Measurements from ENCODE around the gene RNF180. TPM values are rescaled to one million over a fixed set of nuclear protein-coding genes. Genes with fewer than 3 reads are reported as not detected.

The RNF180 gene
- total and polyA plus RNA-seq, 4 donors = 1.4 to 24.4 (median 6.3) TPM

DNA sequence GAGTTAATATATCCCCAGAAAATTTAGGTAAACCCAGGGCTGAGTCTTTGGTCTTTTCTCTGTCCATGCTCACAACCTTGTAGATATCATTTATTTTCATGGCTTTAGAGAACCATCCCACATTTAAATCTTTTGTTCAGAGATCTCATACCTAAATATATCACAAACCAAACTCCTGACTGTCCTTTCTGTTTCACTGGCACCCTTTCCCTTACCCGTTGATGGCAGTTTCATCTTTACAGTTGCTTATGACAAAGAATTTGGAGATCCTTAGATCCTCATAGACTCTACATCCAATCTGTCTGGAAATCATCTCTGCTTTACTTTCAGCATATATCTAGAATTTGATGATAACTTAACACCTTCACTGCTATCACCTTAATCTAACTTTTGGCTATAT, 19.2 kb downstream of the RNF180 start:
- H3K27me3 ChIP-seq (ENCODE audit: control insufficient read depth in 3 of 3, insufficient read depth in 3 of 3, low read length in 2 of 3) = no peaks in the 10 kb centered on the region
- TF ChIP-seq, protein P1, sequence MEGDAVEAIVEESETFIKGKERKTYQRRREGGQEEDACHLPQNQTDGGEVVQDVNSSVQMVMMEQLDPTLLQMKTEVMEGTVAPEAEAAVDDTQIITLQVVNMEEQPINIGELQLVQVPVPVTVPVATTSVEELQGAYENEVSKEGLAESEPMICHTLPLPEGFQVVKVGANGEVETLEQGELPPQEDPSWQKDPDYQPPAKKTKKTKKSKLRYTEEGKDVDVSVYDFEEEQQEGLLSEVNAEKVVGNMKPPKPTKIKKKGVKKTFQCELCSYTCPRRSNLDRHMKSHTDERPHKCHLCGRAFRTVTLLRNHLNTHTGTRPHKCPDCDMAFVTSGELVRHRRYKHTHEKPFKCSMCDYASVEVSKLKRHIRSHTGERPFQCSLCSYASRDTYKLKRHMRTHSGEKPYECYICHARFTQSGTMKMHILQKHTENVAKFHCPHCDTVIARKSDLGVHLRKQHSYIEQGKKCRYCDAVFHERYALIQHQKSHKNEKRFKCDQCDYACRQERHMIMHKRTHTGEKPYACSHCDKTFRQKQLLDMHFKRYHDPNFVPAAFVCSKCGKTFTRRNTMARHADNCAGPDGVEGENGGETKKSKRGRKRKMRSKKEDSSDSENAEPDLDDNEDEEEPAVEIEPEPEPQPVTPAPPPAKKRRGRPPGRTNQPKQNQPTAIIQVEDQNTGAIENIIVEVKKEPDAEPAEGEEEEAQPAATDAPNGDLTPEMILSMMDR (IDR thresholded peaks at IDR 0.05; ENCODE audit: control extremely low read depth, extremely low read depth) = no peak
- 83 to 93% methylated on average over 1 of the region's 1 CpG for WGBS, 2 donors
- DNase-seq (no peak), ATAC-seq (ENCODE audit: insufficient read depth, low FRiP score) (no peak)
- peaks cover 0 to 15% (median 0%) of the 10 kb centered on the region in 5 donors for H3K4me1 ChIP-seq (ENCODE audit: control insufficient read depth in 5 of 5, insufficient read depth in 5 of 5, low read length in 5 of 5)
- no peak overlapping the region for H3K4me3 ChIP-seq
- no peak overlapping the region for H3K27ac ChIP-seq (ENCODE audit: low read depth in 1 of 2, low read length in 1 of 2)
- H3K9ac ChIP-seq (ENCODE audit: insufficient read depth in 1 of 2, low read length in 2 of 2) = no peak overlapping the region
- H3K36me3 ChIP-seq (ENCODE audit: control insufficient read depth in 4 of 4, insufficient read depth in 4 of 4, low read length in 4 of 4) = no peaks in the 10 kb centered on the region
- no peaks in the 10 kb centered on the region for H3K9me3 ChIP-seq (ENCODE audit: control insufficient read depth in 4 of 4, insufficient read depth in 3 of 4, low read length in 3 of 4)

DNA sequence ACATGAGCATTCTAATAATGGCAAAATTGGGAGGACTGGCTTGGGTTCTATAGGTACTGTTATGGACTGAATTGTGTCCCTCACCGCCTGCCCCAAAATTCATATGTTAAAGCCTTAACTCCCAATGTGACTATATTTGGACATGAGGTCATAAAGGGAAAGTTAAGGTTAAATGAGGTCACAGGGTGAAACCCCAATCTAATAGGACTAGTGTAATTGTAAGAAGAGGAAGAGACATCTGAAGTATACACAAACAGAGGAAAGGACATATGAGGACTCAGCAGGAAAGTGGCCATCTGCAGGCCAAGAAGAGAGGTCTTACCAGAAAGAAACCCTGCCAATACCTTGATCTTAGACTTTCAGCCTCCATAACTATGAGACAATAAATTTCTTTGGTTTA, 23.1 kb downstream of the RNF180 start:
- no peak for DNase-seq
- H3K27ac ChIP-seq (ENCODE audit: low read depth in 1 of 2, low read length in 1 of 2) = no peak overlapping the region
- no peaks in the 10 kb centered on the region for H3K9me3 ChIP-seq (ENCODE audit: control insufficient read depth in 4 of 4, insufficient read depth in 3 of 4, low read length in 3 of 4)
- no peaks in the 10 kb centered on the region for H3K36me3 ChIP-seq (ENCODE audit: control insufficient read depth in 4 of 4, insufficient read depth in 4 of 4, low read length in 4 of 4)
- no peak overlapping the region for H3K4me3 ChIP-seq
- no peak overlapping the region for H3K9ac ChIP-seq (ENCODE audit: insufficient read depth in 1 of 2, low read length in 2 of 2)
- TF ChIP-seq, protein P1 (IDR thresholded peaks at IDR 0.05; ENCODE audit: control extremely low read depth, extremely low read depth) = no peak
- WGBS, 2 donors = 86 to 94% methylated on average over 1 of the region's 1 CpG
- ATAC-seq (ENCODE audit: insufficient read depth, low FRiP score) = no peak
- no peaks in the 10 kb centered on the region for H3K27me3 ChIP-seq (ENCODE audit: control insufficient read depth in 3 of 3, insufficient read depth in 3 of 3, low read length in 2 of 3)
- peaks cover 0 to 20% (median 0%) of the 10 kb centered on the region in 5 donors for H3K4me1 ChIP-seq (ENCODE audit: control insufficient read depth in 5 of 5, insufficient read depth in 5 of 5, low read length in 5 of 5)

DNA sequence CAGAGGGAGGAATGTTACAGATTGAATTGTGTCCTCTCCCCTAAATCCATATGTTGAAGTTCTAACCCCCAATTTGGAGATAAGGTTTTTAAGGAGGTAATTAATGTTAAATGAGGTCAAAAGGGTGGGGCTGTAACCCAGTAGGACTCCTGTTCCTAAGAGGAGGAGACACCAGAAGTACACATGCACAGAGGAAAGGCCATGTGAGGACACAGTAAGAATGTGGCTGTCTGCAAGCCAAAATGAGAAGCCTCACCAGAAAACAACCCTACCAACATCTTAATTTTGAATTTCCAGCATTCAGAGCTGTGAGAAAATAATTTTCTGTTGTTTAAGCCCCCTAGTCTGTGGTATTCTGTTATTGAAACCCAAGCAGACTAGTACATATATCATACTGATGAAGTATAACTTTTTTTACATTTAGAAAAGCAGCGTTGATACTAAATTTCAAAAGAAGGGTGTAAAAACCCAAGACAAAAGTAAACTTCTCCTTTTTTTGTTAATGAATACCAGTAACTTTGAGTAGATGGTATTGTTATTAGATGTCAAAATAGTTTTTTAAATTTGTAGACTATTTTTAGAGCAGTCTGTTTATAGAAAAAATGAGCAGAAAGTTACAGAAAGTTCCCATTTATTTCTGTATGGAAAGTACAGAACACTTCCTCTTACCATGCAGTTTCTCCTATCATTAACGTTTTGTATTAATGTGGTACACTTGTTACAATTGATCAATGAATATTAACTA, 25.1 kb downstream of the RNF180 start:
- Histone ChIP-seq H3K9ac (ENCODE audit: insufficient read depth in 1 of 2, low read length in 2 of 2) (no peak overlapping the region), H3K4me3 (no peak overlapping the region), H3K27ac (ENCODE audit: low read depth in 1 of 2, low read length in 1 of 2) (no peak overlapping the region), H3K9me3 (ENCODE audit: control insufficient read depth in 4 of 4, insufficient read depth in 3 of 4, low read length in 3 of 4) (no peaks in the 10 kb centered on the region), H3K4me1 (ENCODE audit: control insufficient read depth in 5 of 5, insufficient read depth in 5 of 5, low read length in 5 of 5) (peaks cover 0 to 15% (median 0%) of the 10 kb centered on the region in 5 donors), H3K27me3 (ENCODE audit: control insufficient read depth in 3 of 3, insufficient read depth in 3 of 3, low read length in 2 of 3) (no peaks in the 10 kb centered on the region), H3K36me3 (ENCODE audit: control insufficient read depth in 4 of 4, insufficient read depth in 4 of 4, low read length in 4 of 4) (no peaks in the 10 kb centered on the region)
- 26 to 41% methylated on average over 2 of the region's 2 CpGs for WGBS, 2 donors
- DNase-seq (no peak), ATAC-seq (ENCODE audit: insufficient read depth, low FRiP score) (no peak)
- TF ChIP-seq, protein P1 (IDR thresholded peaks at IDR 0.05; ENCODE audit: control extremely low read depth, extremely low read depth) = no peak

All from lung (tissue), 12 donors.